Erythroblast (primary cell): ENCODE results near the gene CHN2.

ENCODE experiments used
- GATA1 ChIP-seq: IDR thresholded peaks from 2 replicates; pipeline ENCODE4 v1.6.1; 2011; ENCODE audit warnings: low read depth, mild to moderate bottlenecking, control low read depth, low read length, moderate library complexity
- POLR2A ChIP-seq: IDR thresholded peaks from 2 replicates; pipeline ENCODE4 v1.6.1; 2011; ENCODE audit warnings: mild to moderate bottlenecking, low read length

GRCh38 chr7:29331163-29331562 is 136.6 kb downstream of the CHN2 start:
- no peak for TF ChIP-seq POLR2A
- TF ChIP-seq GATA1: no peak
